NCI-H1092 (cell line): ENCODE results near the gene CASTOR1.

Source experiments
- DNase-seq: peaks from one replicate; lab custom pipeline; 2025; lab: John Stamatoyannopoulos, UW

CASTOR1 gene

GRCh38 chr22:30263883-30264282, 25.4 kb downstream of the CASTOR1 start:
- no peak for DNase-seq

- peak; percentile 80 for DNase-seq
These were observed 26.2 kb downstream of the CASTOR1 start for GRCh38 chr22:30262917-30263741.

- no peak for DNase-seq
These were observed 27.2 kb downstream of the CASTOR1 start for GRCh38 chr22:30262112-30262511.

GRCh38 chr22:30261134-30261533, 28.2 kb downstream of the CASTOR1 start:
- DNase-seq = no peak

GRCh38 chr22:30260682-30261081, 28.6 kb downstream of the CASTOR1 start:
- no peak for DNase-seq

DNA sequence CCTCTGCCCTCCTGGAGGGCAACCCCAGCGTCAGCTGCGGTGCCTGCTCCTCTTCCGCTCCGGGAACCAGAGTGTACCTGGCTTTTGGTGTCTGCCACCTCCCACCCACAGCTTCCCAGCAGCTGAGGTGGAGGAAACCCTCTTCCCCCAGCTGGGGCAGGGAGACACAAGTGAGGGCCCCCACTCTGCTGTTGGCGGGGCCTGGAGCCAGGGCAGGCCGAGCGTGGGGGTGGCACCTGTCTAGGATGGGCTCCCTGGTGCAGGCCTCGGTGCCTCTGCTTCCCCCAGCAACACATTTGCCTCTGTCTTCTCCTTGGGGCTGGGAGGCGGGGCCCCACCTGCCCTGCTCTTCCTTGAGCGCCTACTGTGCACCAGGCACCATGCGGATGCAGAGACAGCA, 29.0 kb downstream of the CASTOR1 start:
- DNase-seq = no peak

GRCh38 chr22:30254314-30254713, 35.0 kb downstream of the CASTOR1 start:
- DNase-seq = no peak

GRCh38 chr22:30253205-30253852, 36.0 kb downstream of the CASTOR1 start:
- peak; percentile 48 for DNase-seq

- no peak for DNase-seq
These were observed 36.7 kb downstream of the CASTOR1 start for GRCh38 chr22:30252411-30253204.

- DNase-seq = no peak
These were observed 37.6 kb downstream of the CASTOR1 start for GRCh38 chr22:30251711-30252110.

GRCh38 chr22:30250661-30251267, 38.5 kb downstream of the CASTOR1 start:
- DNase-seq = no peak

GRCh38 chr22:30250039-30250565, 39.2 kb downstream of the CASTOR1 start:
- no peak for DNase-seq

- DNase-seq = no peak
These were observed 40.0 kb downstream of the CASTOR1 start for GRCh38 chr22:30249049-30250038.

- DNase-seq = no peak
These were observed 40.8 kb downstream of the CASTOR1 start for GRCh38 chr22:30248484-30248883.

- no peak for DNase-seq
These were observed 41.3 kb downstream of the CASTOR1 start for GRCh38 chr22:30247974-30248373.

GRCh38 chr22:30247561-30247960, 41.7 kb downstream of the CASTOR1 start:
- DNase-seq = no peak

- no peak for DNase-seq
These were observed 42.4 kb downstream of the CASTOR1 start for GRCh38 chr22:30246814-30247376.

GRCh38 chr22:30245985-30246813, 43.1 kb downstream of the CASTOR1 start, which contains the start of gene LIF:
Gene LIF (minus strand): TSS chr22:30246759. CDS start chr22:30246695, 64 bp downstream.
- no peak for DNase-seq
